ENCODE measurements around the gene ANO4.

ANO4 gene

GRCh38 chr12:100860611-100861010 lies 66.0 kb downstream of the ANO4 start:
- TF ChIP-seq CTCF (IDR thresholded peaks at IDR 0.05; ENCODE audit: low read depth, low read length, missing control alignments): no peak
- no peak overlapping the region for H3K4me3 ChIP-seq (ENCODE audit: low read depth, low read length)
- no peak for DNase-seq (ENCODE audit: low read depth)

- TF ChIP-seq CTCF (IDR thresholded peaks at IDR 0.05; ENCODE audit: low read depth, low read length, missing control alignments): no peak
- DNase-seq (ENCODE audit: low read depth): no peak
- H3K4me3 ChIP-seq (ENCODE audit: low read depth, low read length): no peak overlapping the region
Observed at GRCh38 chr12:100862676-100863075, 68.1 kb downstream of the ANO4 start.

- DNase-seq (ENCODE audit: low read depth): no peak
- TF ChIP-seq CTCF (IDR thresholded peaks at IDR 0.05; ENCODE audit: low read depth, low read length, missing control alignments): no peak
- H3K4me3 ChIP-seq (ENCODE audit: low read depth, low read length): no peak overlapping the region
Observed at GRCh38 chr12:100864366-100864765, 69.8 kb downstream of the ANO4 start.

- TF ChIP-seq CTCF (IDR thresholded peaks at IDR 0.05; ENCODE audit: low read depth, low read length, missing control alignments): no peak
Observed at GRCh38 chr12:100867639-100868393, 73.2 kb downstream of the ANO4 start.

GRCh38 chr12:100868487-100868886 lies 73.9 kb downstream of the ANO4 start:
- H3K4me3 ChIP-seq (ENCODE audit: low read depth, low read length): no peak overlapping the region
- no peak for TF ChIP-seq CTCF (IDR thresholded peaks at IDR 0.05; ENCODE audit: low read depth, low read length, missing control alignments)
- no peak for DNase-seq (ENCODE audit: low read depth)

More at GRCh38 chr12:100867639-100868393, 73.2 kb downstream of the ANO4 start:
- H3K4me3 ChIP-seq (ENCODE audit: low read depth, low read length): no peak overlapping the region
- DNase-seq (ENCODE audit: low read depth): no peak

- DNase-seq (ENCODE audit: low read depth): no peak
- H3K4me3 ChIP-seq (ENCODE audit: low read depth, low read length): no peak overlapping the region
- TF ChIP-seq CTCF (IDR thresholded peaks at IDR 0.05; ENCODE audit: low read depth, low read length, missing control alignments): no peak
Observed at GRCh38 chr12:100871195-100871734, 76.7 kb downstream of the ANO4 start.

- TF ChIP-seq CTCF (IDR thresholded peaks at IDR 0.05; ENCODE audit: low read depth, low read length, missing control alignments): no peak
- no peak for DNase-seq (ENCODE audit: low read depth)
- H3K4me3 ChIP-seq (ENCODE audit: low read depth, low read length): no peak overlapping the region
Observed at GRCh38 chr12:100875156-100875555, 80.6 kb downstream of the ANO4 start.
